GM19193 (cell line): ENCODE data around the gene HRNR.

Experiments used
- POLR2A ChIP-seq: IDR thresholded peaks from 4 replicates; pipeline ENCODE4 v1.6.1; 2011; ENCODE audit not compliant: insufficient read depth, insufficient read length; ENCODE audit errors: extremely low read depth

The HRNR gene

DNA sequence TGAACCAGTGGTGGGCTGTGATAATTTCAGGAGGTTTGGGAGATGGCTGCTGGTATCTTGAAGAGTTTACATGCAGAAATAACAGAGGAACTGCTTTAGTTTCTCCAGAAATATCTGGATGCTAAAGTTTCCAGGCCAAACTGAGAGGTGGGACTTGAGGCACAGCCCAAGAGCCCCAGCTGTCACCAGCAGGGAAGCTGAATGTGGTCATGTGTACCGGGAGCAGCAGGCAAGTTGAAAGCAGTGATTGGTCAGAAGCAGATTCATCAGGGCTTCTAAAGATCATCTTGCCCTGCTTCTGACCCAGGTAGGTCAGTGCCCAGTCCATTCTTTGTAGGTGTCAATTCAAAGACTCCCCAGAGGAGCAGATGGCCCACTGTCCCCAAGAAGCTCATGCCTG lies 57.0 kb downstream of the HRNR start:
- no peak for TF ChIP-seq POLR2A

DNA sequence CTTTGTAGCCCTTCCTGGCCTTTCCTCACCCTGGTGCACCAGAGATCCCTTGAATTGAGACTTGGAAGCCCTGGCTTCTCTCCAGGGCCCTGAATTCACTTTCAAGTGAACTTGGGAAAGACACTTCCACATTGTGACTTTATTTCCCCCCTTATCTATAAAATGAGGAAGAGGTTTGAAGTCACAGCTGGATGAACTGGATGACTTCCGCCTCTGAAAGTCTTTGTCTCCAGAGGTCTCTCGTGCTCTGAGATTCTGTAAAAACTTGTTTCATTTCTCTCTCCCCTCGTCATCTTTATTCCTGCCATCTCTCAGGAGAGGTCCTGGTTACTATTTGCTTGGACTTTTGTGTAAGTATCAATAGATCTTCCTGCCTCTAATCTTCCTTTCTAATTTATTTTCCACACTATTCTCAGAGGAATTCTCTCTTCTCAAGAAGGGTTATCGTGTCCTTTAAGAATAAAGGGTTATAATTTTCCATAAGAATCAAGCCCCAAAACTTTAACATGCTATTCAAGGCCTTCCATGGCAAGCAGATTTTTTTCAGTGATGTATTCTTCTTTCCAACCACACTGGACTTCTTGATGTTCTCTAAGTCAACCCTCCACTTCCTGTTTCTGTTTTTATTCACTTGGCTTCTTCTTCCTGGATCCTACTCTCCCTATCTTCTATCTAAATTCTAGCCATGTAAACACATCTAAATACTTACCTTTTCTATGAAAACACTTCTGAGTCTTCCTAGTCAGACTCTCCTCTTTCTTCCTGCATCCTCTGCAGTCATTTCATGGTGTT lies 58.5 kb downstream of the HRNR start:
- no peak for TF ChIP-seq POLR2A

DNA sequence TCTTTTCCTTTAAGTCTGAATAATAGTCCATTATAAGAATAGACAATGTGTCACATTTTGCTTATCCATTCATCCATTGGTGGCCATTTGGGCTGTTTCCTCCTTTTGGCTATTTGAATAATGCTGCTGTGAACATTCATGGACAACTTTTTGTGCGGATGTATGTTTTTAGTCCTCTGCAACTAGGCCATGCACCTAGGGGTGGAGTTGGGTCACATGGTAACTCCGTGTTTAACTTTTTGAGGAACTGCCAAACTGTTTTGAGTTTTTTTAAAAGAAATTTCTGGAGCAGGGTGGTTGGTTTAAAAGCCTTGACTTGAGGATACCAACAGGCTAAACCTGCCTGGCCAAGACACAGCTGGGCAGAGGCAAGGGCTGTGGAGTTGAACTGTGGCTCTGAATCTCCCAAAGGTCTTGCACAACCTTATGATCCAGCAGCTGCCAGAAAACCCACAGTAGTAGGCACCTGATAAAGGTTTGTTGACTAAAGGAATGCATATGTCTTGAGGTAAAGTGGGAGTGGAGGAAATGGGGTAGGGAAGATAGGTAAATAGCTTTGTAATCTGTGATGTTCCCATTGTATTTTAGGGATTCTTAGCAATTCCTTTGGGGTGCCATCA lies 59.4 kb downstream of the HRNR start:
- TF ChIP-seq POLR2A: no peak

DNA sequence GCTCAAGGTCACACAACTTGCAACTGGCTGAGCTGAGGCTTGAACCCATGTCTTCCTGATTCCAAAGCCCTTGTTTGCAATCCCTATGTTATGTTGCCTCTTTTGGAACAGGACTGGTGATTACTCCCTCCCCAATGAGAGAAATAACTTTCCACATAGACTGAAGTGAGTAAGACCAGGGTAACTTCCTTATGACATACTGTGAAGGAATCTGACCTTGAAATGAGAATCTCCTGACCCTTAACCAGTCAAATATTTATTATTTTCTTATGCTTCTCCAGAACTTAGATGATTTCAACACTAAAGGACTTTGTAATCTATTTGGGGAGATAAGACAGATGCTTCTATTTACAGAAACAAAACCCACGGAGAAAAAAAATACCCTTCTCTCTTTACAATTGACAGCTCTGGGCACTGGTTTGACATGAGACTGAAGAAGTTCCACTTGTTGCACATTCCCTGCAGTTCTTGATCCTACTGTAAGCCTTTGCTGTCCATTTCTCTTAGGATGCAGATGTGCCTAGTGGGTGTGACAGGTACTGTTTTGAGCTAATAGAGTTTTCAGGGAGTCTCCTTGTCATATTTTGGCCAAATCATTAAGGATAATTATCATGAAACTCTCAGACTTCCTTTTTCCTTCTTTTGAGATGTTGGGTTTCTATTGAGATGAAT lies 61.1 kb downstream of the HRNR start:
- no peak for TF ChIP-seq POLR2A
